ENCODE results near the gene MBD5. TPM values are rescaled to one million over a fixed set of nuclear protein-coding genes. Genes with fewer than 3 reads are reported as not detected.

MBD5 gene
- polyA plus RNA-seq, 2 of the 4 experiments (the other 2 are of a cell fraction): 5.4 to 24.1 TPM

DNA sequence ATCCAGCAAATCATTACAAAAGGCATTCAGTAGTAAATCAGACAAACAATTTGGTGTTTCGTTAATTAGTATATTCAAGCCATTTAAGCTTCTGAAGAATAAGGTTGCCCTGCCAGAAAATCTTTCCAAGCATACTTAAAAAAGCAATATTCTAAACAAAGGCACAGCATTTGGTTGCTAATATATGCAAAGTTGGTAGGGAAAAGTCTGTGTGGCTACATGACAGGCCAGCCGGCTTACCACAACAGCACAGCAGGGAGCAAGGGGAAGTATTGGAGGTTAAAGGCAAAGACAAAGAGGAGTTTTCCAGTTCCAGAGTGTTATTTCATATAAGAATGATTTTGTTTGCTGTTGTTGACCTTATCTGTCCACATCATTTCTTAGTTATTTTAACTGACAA, 282.3 kb downstream of the MBD5 start:
- no peak overlapping the region for H3K4me3 ChIP-seq
- TF ChIP-seq KDM1A (IDR thresholded peaks at IDR 0.05; ENCODE audit: low read depth) (no peak), MAZ (IDR thresholded peaks at IDR 0.05; ENCODE audit: borderline replicate concordance, low read depth, low read length) (no peak), ZSCAN20 (CRISPR knock-in tag; IDR thresholded peaks at IDR 0.05) (no peak), HOXB5 (CRISPR knock-in tag; IDR thresholded peaks at IDR 0.05) (no peak), NR3C1 (IDR thresholded peaks at IDR 0.05) (no peak)
- ATAC-seq: no peak
- H3K4me1 ChIP-seq: no peaks in the 10 kb centered on the region
- ChIA-PET CTCF (no interaction called here), POLR2A (no interaction called here)
- FAIRE-seq: no peak
- 83% methylated on average over 2 of the region's 2 CpGs for WGBS (ENCODE audit: missing lambda C conversion rate)
- H3K4me2 ChIP-seq: no peak overlapping the region
- DNase-seq (ENCODE audit: low read depth in 1 of 2, low spot score in 1 of 2): no peak
- no peaks in the 10 kb centered on the region for H3K9me3 ChIP-seq
- no peak overlapping the region for H3K27ac ChIP-seq

DNA sequence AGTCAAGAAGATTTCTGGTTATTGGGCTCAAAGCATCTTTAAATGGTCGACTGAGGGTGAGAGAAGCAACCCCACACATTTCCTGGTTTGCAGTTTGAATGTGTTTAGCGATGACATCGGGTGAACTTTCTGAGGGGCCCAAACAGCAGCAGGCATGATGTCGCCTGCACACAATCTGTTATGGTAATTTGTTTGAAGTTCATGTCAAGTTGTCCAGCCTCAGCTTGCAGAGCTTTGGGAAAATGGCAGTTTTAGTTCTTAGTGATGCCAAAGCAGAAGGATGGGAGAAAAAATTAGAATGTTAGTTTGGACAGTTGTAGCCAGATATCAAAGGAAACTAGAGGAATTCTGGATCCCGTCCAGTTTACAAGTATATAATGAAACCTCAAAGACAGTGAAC, 284.6 kb downstream of the MBD5 start:
- TF ChIP-seq SREBF2 (IDR thresholded peaks at IDR 0.05): no peak
- TF ChIP-seq EP300 (IDR thresholded peaks at IDR 0.05): no peak
- TF ChIP-seq EHMT2 (IDR thresholded peaks at IDR 0.05; ENCODE audit: low read depth): no peak
- no peak for TF ChIP-seq RFX5 (IDR thresholded peaks at IDR 0.05)
- ChIA-PET CTCF (no interaction called here), POLR2A (no interaction called here)
- ATAC-seq (no peak), DNase-seq (ENCODE audit: low read depth in 1 of 2, low spot score in 1 of 2) (no peak), FAIRE-seq (no peak)
- no peak overlapping the region for H3K4me3 ChIP-seq
- H3K4me1 ChIP-seq: no peaks in the 10 kb centered on the region
- no peak overlapping the region for H3K27ac ChIP-seq
- WGBS (ENCODE audit: missing lambda C conversion rate): 73% methylated on average over 5 of the region's 5 CpGs
- H3K4me2 ChIP-seq: no peak overlapping the region
- H3K9me3 ChIP-seq: no peaks in the 10 kb centered on the region

DNA sequence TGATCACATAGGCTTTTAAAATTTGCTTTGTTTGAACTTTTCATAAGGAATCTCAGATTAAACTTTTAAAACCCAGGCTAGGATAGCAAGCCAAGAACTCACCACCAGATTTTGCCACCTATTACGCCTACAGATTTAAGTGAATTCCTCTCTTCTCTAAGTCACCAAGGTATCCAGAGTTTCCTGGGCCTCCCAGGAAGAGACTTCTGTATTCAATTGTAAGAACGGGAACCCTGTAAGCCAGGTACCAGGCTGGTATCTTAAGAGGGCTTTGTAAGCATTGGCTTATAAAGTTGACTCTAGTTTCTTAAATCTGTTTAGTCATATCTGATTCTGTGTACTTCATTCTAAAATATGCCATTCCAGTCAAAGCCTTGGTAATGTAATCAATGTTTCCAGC, 285.1 kb downstream of the MBD5 start:
- no peak for DNase-seq (ENCODE audit: low read depth in 1 of 2, low spot score in 1 of 2)
- Histone ChIP-seq H3K9me3 (no peaks in the 10 kb centered on the region), H3K27ac (no peak overlapping the region), H3K4me2 (no peak overlapping the region), H3K4me1 (no peaks in the 10 kb centered on the region), H3K4me3 (no peak overlapping the region)
- POLR2A ChIA-PET: no interaction called here
- FAIRE-seq: no peak
- WGBS (ENCODE audit: missing lambda C conversion rate): 78% methylated on average over 2 of the region's 2 CpGs
- CTCF ChIA-PET: no interaction called here
- ATAC-seq: no peak
- no peak for TF ChIP-seq EHMT2 (IDR thresholded peaks at IDR 0.05; ENCODE audit: low read depth)
- TF ChIP-seq, protein P1, sequence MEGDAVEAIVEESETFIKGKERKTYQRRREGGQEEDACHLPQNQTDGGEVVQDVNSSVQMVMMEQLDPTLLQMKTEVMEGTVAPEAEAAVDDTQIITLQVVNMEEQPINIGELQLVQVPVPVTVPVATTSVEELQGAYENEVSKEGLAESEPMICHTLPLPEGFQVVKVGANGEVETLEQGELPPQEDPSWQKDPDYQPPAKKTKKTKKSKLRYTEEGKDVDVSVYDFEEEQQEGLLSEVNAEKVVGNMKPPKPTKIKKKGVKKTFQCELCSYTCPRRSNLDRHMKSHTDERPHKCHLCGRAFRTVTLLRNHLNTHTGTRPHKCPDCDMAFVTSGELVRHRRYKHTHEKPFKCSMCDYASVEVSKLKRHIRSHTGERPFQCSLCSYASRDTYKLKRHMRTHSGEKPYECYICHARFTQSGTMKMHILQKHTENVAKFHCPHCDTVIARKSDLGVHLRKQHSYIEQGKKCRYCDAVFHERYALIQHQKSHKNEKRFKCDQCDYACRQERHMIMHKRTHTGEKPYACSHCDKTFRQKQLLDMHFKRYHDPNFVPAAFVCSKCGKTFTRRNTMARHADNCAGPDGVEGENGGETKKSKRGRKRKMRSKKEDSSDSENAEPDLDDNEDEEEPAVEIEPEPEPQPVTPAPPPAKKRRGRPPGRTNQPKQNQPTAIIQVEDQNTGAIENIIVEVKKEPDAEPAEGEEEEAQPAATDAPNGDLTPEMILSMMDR (IDR thresholded peaks at IDR 0.05): no peak
- no peak for TF ChIP-seq HOXB5 (CRISPR knock-in tag; IDR thresholded peaks at IDR 0.05)
- TF ChIP-seq, protein P2, sequence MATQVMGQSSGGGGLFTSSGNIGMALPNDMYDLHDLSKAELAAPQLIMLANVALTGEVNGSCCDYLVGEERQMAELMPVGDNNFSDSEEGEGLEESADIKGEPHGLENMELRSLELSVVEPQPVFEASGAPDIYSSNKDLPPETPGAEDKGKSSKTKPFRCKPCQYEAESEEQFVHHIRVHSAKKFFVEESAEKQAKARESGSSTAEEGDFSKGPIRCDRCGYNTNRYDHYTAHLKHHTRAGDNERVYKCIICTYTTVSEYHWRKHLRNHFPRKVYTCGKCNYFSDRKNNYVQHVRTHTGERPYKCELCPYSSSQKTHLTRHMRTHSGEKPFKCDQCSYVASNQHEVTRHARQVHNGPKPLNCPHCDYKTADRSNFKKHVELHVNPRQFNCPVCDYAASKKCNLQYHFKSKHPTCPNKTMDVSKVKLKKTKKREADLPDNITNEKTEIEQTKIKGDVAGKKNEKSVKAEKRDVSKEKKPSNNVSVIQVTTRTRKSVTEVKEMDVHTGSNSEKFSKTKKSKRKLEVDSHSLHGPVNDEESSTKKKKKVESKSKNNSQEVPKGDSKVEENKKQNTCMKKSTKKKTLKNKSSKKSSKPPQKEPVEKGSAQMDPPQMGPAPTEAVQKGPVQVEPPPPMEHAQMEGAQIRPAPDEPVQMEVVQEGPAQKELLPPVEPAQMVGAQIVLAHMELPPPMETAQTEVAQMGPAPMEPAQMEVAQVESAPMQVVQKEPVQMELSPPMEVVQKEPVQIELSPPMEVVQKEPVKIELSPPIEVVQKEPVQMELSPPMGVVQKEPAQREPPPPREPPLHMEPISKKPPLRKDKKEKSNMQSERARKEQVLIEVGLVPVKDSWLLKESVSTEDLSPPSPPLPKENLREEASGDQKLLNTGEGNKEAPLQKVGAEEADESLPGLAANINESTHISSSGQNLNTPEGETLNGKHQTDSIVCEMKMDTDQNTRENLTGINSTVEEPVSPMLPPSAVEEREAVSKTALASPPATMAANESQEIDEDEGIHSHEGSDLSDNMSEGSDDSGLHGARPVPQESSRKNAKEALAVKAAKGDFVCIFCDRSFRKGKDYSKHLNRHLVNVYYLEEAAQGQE (IDR thresholded peaks at IDR 0.05): no peak
- TF ChIP-seq FOSB (CRISPR knock-in tag; IDR thresholded peaks at IDR 0.05): no peak
- no peak for TF ChIP-seq EHF (CRISPR knock-in tag; IDR thresholded peaks at IDR 0.05)
- no peak for TF ChIP-seq ZC3H11A (IDR thresholded peaks at IDR 0.05)
- no peak for TF ChIP-seq CHD4 (IDR thresholded peaks at IDR 0.05; ENCODE audit: borderline replicate concordance)
- TF ChIP-seq NFE2L2 (conservative IDR thresholded peaks at IDR 0.05; ENCODE audit: low read length): no peak

DNA sequence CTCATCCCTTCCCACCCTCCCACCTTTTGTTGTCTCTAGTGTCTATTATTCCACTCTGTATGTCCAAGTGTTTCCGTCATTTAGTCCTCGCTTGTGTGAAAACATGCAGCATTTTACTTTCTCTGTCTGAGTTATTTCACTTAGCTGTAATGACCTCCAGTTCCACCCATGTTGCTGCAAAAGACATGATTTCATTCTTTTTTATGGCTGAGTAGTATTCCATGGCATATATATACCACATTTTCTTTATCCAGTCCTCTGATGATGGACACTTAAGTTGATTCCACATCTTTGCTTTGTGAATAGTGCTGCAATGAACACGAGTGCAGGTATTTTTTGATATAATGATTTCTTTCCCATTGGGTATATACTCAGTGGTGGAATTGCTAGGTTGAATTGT, 296.7 kb downstream of the MBD5 start:
- Histone ChIP-seq H3K27ac (no peak overlapping the region), H3K4me1 (no peaks in the 10 kb centered on the region), H3K4me2 (no peak overlapping the region), H3K9me3 (no peaks in the 10 kb centered on the region), H3K4me3 (no peak overlapping the region)
- ChIA-PET POLR2A (no interaction called here), CTCF (no interaction called here)
- no peak for FAIRE-seq
- 47% methylated on average over 3 of the region's 3 CpGs for WGBS (ENCODE audit: missing lambda C conversion rate)
- no peak for ATAC-seq
- DNase-seq (ENCODE audit: low read depth in 1 of 2, low spot score in 1 of 2): no peak
- no peak for TF ChIP-seq EHF (CRISPR knock-in tag; IDR thresholded peaks at IDR 0.05)
- TF ChIP-seq RFX5 (IDR thresholded peaks at IDR 0.05): no peak
- no peak for TF ChIP-seq TP53 (CRISPR knock-in tag; IDR thresholded peaks at IDR 0.05)
- no peak for TF ChIP-seq MYC (IDR thresholded peaks at IDR 0.05; ENCODE audit: borderline replicate concordance, low read length)
- TF ChIP-seq FOSL2 (IDR thresholded peaks at IDR 0.05): no peak
- no peak for TF ChIP-seq FOSL2 (CRISPR knock-in tag; IDR thresholded peaks at IDR 0.05)
- TF ChIP-seq, protein P3, sequence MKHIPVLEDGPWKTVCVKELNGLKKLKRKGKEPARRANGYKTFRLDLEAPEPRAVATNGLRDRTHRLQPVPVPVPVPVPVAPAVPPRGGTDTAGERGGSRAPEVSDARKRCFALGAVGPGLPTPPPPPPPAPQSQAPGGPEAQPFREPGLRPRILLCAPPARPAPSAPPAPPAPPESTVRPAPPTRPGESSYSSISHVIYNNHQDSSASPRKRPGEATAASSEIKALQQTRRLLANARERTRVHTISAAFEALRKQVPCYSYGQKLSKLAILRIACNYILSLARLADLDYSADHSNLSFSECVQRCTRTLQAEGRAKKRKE (CRISPR knock-in tag; IDR thresholded peaks at IDR 0.05; ENCODE audit: low read depth): no peak
- TF ChIP-seq, protein P4, sequence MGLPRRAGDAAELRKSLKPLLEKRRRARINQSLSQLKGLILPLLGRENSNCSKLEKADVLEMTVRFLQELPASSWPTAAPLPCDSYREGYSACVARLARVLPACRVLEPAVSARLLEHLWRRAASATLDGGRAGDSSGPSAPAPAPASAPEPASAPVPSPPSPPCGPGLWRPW (IDR thresholded peaks at IDR 0.05): no peak
- TF ChIP-seq, protein P5, sequence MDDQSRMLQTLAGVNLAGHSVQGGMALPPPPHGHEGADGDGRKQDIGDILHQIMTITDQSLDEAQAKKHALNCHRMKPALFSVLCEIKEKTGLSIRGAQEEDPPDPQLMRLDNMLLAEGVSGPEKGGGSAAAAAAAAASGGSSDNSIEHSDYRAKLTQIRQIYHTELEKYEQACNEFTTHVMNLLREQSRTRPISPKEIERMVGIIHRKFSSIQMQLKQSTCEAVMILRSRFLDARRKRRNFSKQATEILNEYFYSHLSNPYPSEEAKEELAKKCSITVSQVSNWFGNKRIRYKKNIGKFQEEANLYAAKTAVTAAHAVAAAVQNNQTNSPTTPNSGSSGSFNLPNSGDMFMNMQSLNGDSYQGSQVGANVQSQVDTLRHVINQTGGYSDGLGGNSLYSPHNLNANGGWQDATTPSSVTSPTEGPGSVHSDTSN (IDR thresholded peaks at IDR 0.05): no peak
- TF ChIP-seq, protein P6, sequence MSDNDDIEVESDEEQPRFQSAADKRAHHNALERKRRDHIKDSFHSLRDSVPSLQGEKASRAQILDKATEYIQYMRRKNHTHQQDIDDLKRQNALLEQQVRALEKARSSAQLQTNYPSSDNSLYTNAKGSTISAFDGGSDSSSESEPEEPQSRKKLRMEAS (IDR thresholded peaks at IDR 0.05): no peak
- no peak for TF ChIP-seq TFCP2L1 (CRISPR knock-in tag; IDR thresholded peaks at IDR 0.05)
- no peak for TF ChIP-seq CHD4 (IDR thresholded peaks at IDR 0.05; ENCODE audit: borderline replicate concordance)
- TF ChIP-seq HOXB13 (CRISPR knock-in tag; IDR thresholded peaks at IDR 0.05; ENCODE audit: low read depth): no peak

Data from A549 (cell line).